RKO (cell line): ENCODE measurements around the gene MYO9B.
"Not testable (repeated sequence)": the region's sequence is repeated elsewhere in the genome, so short reads cannot be mapped to it uniquely, and the experiment has no call there.

Source experiments
- DNase-seq: peaks from one replicate; pipeline ENCODE4 v3.0.0-alpha.2; 2016; ENCODE audit warnings: low spot score

MYO9B gene

GRCh38 chr19:17090583-17090982, 15.0 kb downstream of the MYO9B start:
- DNase-seq = no peak

- DNase-seq = no peak
These were observed 16.3 kb downstream of the MYO9B start for GRCh38 chr19:17091758-17092333.

- no peak for DNase-seq
These were observed 17.1 kb downstream of the MYO9B start for GRCh38 chr19:17092696-17093095.

- DNase-seq = not testable (repeated sequence)
These were observed 19.1 kb downstream of the MYO9B start for GRCh38 chr19:17094694-17095093.

GRCh38 chr19:17095141-17095919, 19.8 kb downstream of the MYO9B start:
- no peak for DNase-seq

GRCh38 chr19:17097593-17098126, 22.1 kb downstream of the MYO9B start:
- no peak for DNase-seq

GRCh38 chr19:17098326-17098725, 22.7 kb downstream of the MYO9B start:
- DNase-seq = no peak

GRCh38 chr19:17101686-17102628, 26.4 kb downstream of the MYO9B start:
- no peak for DNase-seq

GRCh38 chr19:17103177-17103576, 27.6 kb downstream of the MYO9B start:
- DNase-seq = peak; percentile 73

GRCh38 chr19:17104679-17105078, 29.1 kb downstream of the MYO9B start:
- DNase-seq = no peak

GRCh38 chr19:17105556-17105955, 30.0 kb downstream of the MYO9B start:
- DNase-seq = no peak

GRCh38 chr19:17106964-17107363, 31.4 kb downstream of the MYO9B start:
- not testable (repeated sequence) for DNase-seq

GRCh38 chr19:17107546-17108452, 32.2 kb downstream of the MYO9B start:
- peak; percentile 95 for DNase-seq

- no peak for DNase-seq
These were observed 32.8 kb downstream of the MYO9B start for GRCh38 chr19:17108453-17108784.

- DNase-seq = no peak
These were observed 33.7 kb downstream of the MYO9B start for GRCh38 chr19:17109300-17109699.

GRCh38 chr19:17109962-17110598, 34.5 kb downstream of the MYO9B start:
- DNase-seq = no peak

GRCh38 chr19:17110599-17110966, 35.0 kb downstream of the MYO9B start:
- DNase-seq = no peak

- DNase-seq = no peak
These were observed 36.2 kb downstream of the MYO9B start for GRCh38 chr19:17111766-17112165.

- DNase-seq = no peak
These were observed 36.7 kb downstream of the MYO9B start for GRCh38 chr19:17112271-17112670.

- no peak for DNase-seq
These were observed 37.1 kb downstream of the MYO9B start for GRCh38 chr19:17112700-17113099.
